H1 (cell line): ENCODE data around the gene GALK1. TPM values are rescaled to one million over a fixed set of nuclear protein-coding genes. Genes with fewer than 3 reads are reported as not detected.
A peak's percentile ranks its signal among the peaks of the same experiment; 100 is the strongest.

Experiments used
- BCL11A ChIP-seq, 2 experiments: IDR thresholded peaks; one replicate each; pipeline ENCODE4 v1.6.1; 2011; ENCODE audit warnings: low read depth in 2 of 2, low read length in 2 of 2, mild to moderate bottlenecking in 2 of 2
- CEBPB ChIP-seq: IDR thresholded peaks from 2 replicates; pipeline ENCODE4 v1.6.1; 2012; ENCODE audit warnings: low read depth, low read length
- CHD2 ChIP-seq: IDR thresholded peaks from 2 replicates; pipeline ENCODE4 v1.6.1; 2012; ENCODE audit warnings: low read length, improper control_type of control experiment
- CTCF ChIP-seq, 3 experiments: IDR thresholded peaks; 1 replicate in 2 of 3; 2 replicates in 1 of 3; pipeline versions ENCODE4 v1.5.1 to v1.6.1; 2011; ENCODE audit warnings: low read length in 3 of 3, mild to moderate bottlenecking in 3 of 3, inconsistent platforms in 2 of 3, low read depth in 1 of 3, moderate library complexity in 1 of 3; ENCODE audit not compliant: insufficient read depth in 1 of 3; ENCODE audit errors: control extremely low read depth in 1 of 3
- EGR1 ChIP-seq: IDR thresholded peaks from 2 replicates; pipeline ENCODE4 v1.6.1; 2011; ENCODE audit warnings: low read depth, low read length, borderline replicate concordance
- EP300 ChIP-seq, 2 experiments: IDR thresholded peaks; 1 replicate in 1 of 2; 2 replicates in 1 of 2; pipeline ENCODE4 v1.6.1; 2011 to 2012; ENCODE audit warnings: low read depth in 2 of 2, low read length in 2 of 2, mild to moderate bottlenecking in 2 of 2, borderline replicate concordance in 1 of 2, inconsistent platforms in 1 of 2, moderate library complexity in 1 of 2
- FOSL1 ChIP-seq: IDR thresholded peaks from 2 replicates; pipeline ENCODE4 v1.6.1; 2011; ENCODE audit warnings: mild to moderate bottlenecking, low read depth, low read length, moderate library complexity; ENCODE audit not compliant: insufficient read depth
- JUND ChIP-seq: IDR thresholded peaks from 2 replicates; pipeline ENCODE4 v1.6.1; 2011; ENCODE audit warnings: mild to moderate bottlenecking, improper control_type of control experiment, low read length
- MAFK ChIP-seq: IDR thresholded peaks from 2 replicates; pipeline ENCODE4 v1.6.1; 2012; ENCODE audit warnings: low read depth, mild to moderate bottlenecking, improper control_type of control experiment, low read length
- NANOG ChIP-seq: IDR thresholded peaks from 2 replicates; pipeline ENCODE4 v1.6.1; 2011; ENCODE audit warnings: low read length, low read depth, mild to moderate bottlenecking, inconsistent platforms; ENCODE audit not compliant: insufficient read depth, poor library complexity, severe bottlenecking
- PHF8 ChIP-seq: fragments of 200-600 bp; sonication (generic); conservative IDR thresholded peaks from 2 replicates; pipeline ENCODE4 v1.7.1; 2012; ENCODE audit warnings: low read depth, mild to moderate bottlenecking, inconsistent platforms, low read length, moderate library complexity
- POU5F1 ChIP-seq: IDR thresholded peaks from 2 replicates; pipeline ENCODE4 v1.6.1; 2011; ENCODE audit warnings: low read depth, mild to moderate bottlenecking, low read length, moderate library complexity
- RBBP5 ChIP-seq: IDR thresholded peaks from 2 replicates; pipeline ENCODE4 v1.7.1; 2012; ENCODE audit warnings: low read depth, mild to moderate bottlenecking, inconsistent platforms, low read length, moderate library complexity, borderline replicate concordance
- RNF2 ChIP-seq: fragments of 200-900, 300-1000 bp; sonication (generic); IDR thresholded peaks from 2 replicates; pipeline ENCODE4 v1.7.1; 2016; ENCODE audit warnings: borderline replicate concordance, low read depth, mild to moderate bottlenecking, antibody characterized with exemption, low read length; ENCODE audit not compliant: poor library complexity, severe bottlenecking; ENCODE audit errors: missing control alignments
- TAF7 ChIP-seq: optimal IDR thresholded peaks from 2 replicates; pipeline ENCODE3; 2011; ENCODE audit warnings: low read depth, mild to moderate bottlenecking, inconsistent platforms, low read length, moderate library complexity, borderline replicate concordance
- ZNF274 ChIP-seq: IDR thresholded peaks from 2 replicates; pipeline ENCODE4 v1.7.0; 2012; ENCODE audit warnings: low read length, borderline replicate concordance; ENCODE audit errors: extremely low read depth
- polyA plus RNA-seq, 7 experiments: library from polyadenylated mRNA; depleted of rRNA in 3 of 7; stranded (reverse) in 5 of 7; unstranded in 2 of 7; fragments of >200 nt in 5 of 7; fragments of 200-250 nt in 2 of 7; gene quantifications; 1 replicate in 5 of 7; 2 replicates in 1 of 7; 4 replicates in 1 of 7; pipeline versions ENCODE4 v1.2.1 to v1.2.3, GENCODE V29; 2011 to 2013; ENCODE audit warnings: missing spikeins in 2 of 7, mixed read lengths in 2 of 7
- total RNA-seq: library from RNA; stranded (reverse); fragmentation: NEBNext Ultra II Directional; extraction: Animal tissue kit (Norgen Biotek cat#: 25700); gene quantifications from 2 replicates; pipeline ENCODE4 v1.2.1, GENCODE V29; 2021
- TF ChIP-seq, protein P1 (sequence below): IDR thresholded peaks from 2 replicates; pipeline ENCODE4 v1.6.1; 2011; ENCODE audit warnings: low read depth, mild to moderate bottlenecking, low read length; ENCODE audit not compliant: insufficient read depth

GALK1 gene
- total and polyA plus RNA-seq, 2 of the 8 experiments (the other 6 are each of a cell fraction or from before 2014, with no cell fraction given): 34.1 to 47.9 TPM

DNA sequence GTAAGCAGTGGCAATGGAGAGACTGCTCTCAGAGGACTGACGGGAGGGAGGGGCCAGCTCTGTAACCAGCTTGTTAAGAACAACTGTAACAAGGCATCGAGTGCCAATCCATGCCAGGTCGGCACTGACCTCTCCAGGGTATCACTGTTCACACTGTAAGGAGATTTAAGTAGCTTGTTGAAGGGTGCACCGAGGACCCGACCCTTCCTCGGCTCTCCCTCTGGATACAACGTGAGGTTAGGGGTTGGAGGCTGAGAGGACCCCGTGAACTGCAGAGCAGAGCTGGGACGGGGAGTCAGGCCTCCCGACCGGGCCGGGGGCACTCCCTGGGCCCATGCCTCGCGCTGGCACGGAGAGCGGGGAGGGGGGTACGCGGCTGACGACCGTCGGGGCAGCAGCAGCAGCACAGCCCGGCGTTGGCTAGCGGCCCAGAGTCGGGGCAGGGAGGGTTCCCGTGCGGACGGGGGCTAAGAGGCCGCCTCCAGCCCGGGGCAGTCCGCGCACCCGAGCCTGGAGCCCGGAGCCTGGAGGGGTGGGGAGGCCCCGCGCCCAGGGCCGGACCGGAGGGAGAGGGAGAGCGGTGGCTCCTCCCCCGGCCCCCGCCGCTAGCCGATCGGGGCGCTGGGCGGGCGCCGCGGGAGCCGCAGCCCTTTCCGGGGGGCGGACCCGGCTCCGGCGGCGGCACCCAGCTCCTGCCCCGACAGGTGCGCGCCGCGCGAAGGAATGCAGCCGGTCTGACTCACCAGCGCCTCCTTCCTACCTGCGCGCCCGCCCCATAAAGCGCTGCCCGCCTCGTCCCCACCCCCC is 44.1 kb downstream of the GALK1 start, which contains the start of gene ITGB4 (continued):
- peak in 2 of 3 experiments; percentile 1 to 33; a peak in 2 of 4 replicates for TF ChIP-seq CTCF (IDR thresholded peaks at IDR 0.05; ENCODE audit: control extremely low read depth in 1 of 3, insufficient read depth in 1 of 3, low read depth in 1 of 3, low read length in 3 of 3)
- TF ChIP-seq ZNF274: no peak
- no peak; the same call in 1 of the 2 replicates for TF ChIP-seq RBBP5
- TF ChIP-seq, protein P1, sequence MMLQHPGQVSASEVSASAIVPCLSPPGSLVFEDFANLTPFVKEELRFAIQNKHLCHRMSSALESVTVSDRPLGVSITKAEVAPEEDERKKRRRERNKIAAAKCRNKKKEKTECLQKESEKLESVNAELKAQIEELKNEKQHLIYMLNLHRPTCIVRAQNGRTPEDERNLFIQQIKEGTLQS: no peak
- TF ChIP-seq TAF7: peak; percentile 19
- TF ChIP-seq RNF2: no peak
- TF ChIP-seq NANOG: no peak
- peak; percentile 59 for TF ChIP-seq PHF8
- no peak for TF ChIP-seq FOSL1
- no peak for TF ChIP-seq BCL11A (IDR thresholded peaks at IDR 0.05; ENCODE audit: low read depth in 2 of 2, low read length in 2 of 2)
- TF ChIP-seq JUND: peak; percentile 58; the same call in 1 of the 2 replicates
- no peak for TF ChIP-seq CHD2
- TF ChIP-seq EGR1: no peak
- no peak for TF ChIP-seq POU5F1
- TF ChIP-seq MAFK: no peak
- TF ChIP-seq CEBPB: no peak
- TF ChIP-seq EP300 (IDR thresholded peaks at IDR 0.05; ENCODE audit: borderline replicate concordance in 1 of 2, low read depth in 2 of 2, low read length in 2 of 2): peak in 1 of 2 experiments; percentile 26; a peak in 1 of 3 replicates
